Activated T-cell treated with anti-CD3 and anti-CD28 coated beads, Interleukin-2, amount 50 U/mL, for 48 hours (primary cell): Measurements from ENCODE around the gene DDN.

Source experiments
- DNase-seq, 2 experiments: peaks; one replicate each; pipeline ENCODE4 v3.0.0-alpha.2; 2020

The DDN gene

GRCh38 chr12:49030714-49031572, 31.8 kb upstream of the DDN start:
- DNase-seq = no peak

GRCh38 chr12:49030119-49030518, 30.9 kb upstream of the DDN start:
- no peak for DNase-seq

- no peak for DNase-seq
Observed at GRCh38 chr12:49028666-49029275, 29.6 kb upstream of the DDN start.

GRCh38 chr12:49027846-49028555, 28.8 kb upstream of the DDN start:
- no peak for DNase-seq

GRCh38 chr12:49026678-49027480, 27.7 kb upstream of the DDN start:
- DNase-seq = no peak

- no peak for DNase-seq
Observed at GRCh38 chr12:49026101-49026500, 26.9 kb upstream of the DDN start.

GRCh38 chr12:49025463-49025862, 26.3 kb upstream of the DDN start:
- no peak for DNase-seq

GRCh38 chr12:49024543-49024942, 25.4 kb upstream of the DDN start:
- no peak for DNase-seq

GRCh38 chr12:49023812-49024211, 24.6 kb upstream of the DDN start:
- DNase-seq = no peak

GRCh38 chr12:49022558-49023178, 23.5 kb upstream of the DDN start:
- DNase-seq = no peak

- DNase-seq = no peak
Observed at GRCh38 chr12:49021292-49021915, 22.2 kb upstream of the DDN start.

- no peak for DNase-seq
Observed at GRCh38 chr12:49020441-49020840, 21.3 kb upstream of the DDN start.

GRCh38 chr12:49019443-49020324, 20.5 kb upstream of the DDN start:
- peak; percentile 59 to 62 for DNase-seq

GRCh38 chr12:49019120-49019430, 19.9 kb upstream of the DDN start:
- DNase-seq = no peak

- peak; percentile 96 for DNase-seq
Observed at GRCh38 chr12:49018261-49019119, 19.3 kb upstream of the DDN start, which contains the start of gene PRKAG1. PRKAG1 (minus strand) TSS chr12:49018776; CDS start chr12:49018740, 36 bp downstream.

GRCh38 chr12:49017891-49018260, 18.7 kb upstream of the DDN start:
- peak; percentile 70 to 74 for DNase-seq

- DNase-seq = no peak
Observed at GRCh38 chr12:49015196-49015595, 16.0 kb upstream of the DDN start.

GRCh38 chr12:49014547-49014946, 15.4 kb upstream of the DDN start:
- no peak for DNase-seq

GRCh38 chr12:49013428-49013827, 14.3 kb upstream of the DDN start:
- DNase-seq = no peak

- no peak for DNase-seq
Observed at GRCh38 chr12:49012739-49013138, 13.6 kb upstream of the DDN start.
